ENCODE data around the gene ZNF90.
"Not testable (repeated sequence)": the region's sequence is repeated elsewhere in the genome, so short reads cannot be mapped to it uniquely, and the experiment has no call there.

The ZNF90 gene

GRCh38 chr19:20107301-20107700 is 29.5 kb downstream of the ZNF90 start:
- no peak for FAIRE-seq

- not testable (repeated sequence) for FAIRE-seq
Measured at GRCh38 chr19:20118064-20118839, 40.5 kb downstream of the ZNF90 start.

GRCh38 chr19:20124879-20125278 is 47.1 kb downstream of the ZNF90 start:
- FAIRE-seq: no peak

DNA sequence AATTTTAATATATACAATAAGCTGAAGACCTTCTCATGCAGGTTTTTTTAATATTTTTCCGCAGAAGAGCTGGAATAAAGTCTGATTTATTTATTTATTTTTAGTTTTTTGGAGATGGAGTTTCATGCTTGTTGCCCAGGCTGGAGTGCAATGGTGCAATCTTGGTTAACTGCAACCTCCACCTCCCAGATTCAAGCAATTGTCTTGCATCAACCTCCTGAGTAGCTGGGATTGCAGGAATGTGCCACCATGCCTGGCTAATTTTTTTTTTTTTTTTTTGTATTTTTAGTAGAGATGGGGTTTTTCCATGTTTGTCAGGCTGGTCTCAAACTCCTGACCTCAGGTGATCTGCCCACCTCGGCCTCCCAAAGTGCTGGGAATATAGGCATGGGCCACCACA is 55.1 kb downstream of the ZNF90 start:
- not testable (repeated sequence) for FAIRE-seq

- FAIRE-seq: not testable (repeated sequence)
Measured at GRCh38 chr19:20137714-20138113, 59.9 kb downstream of the ZNF90 start.

- no peak for FAIRE-seq
Measured at GRCh38 chr19:20151617-20152145, 73.9 kb downstream of the ZNF90 start.

- not testable (repeated sequence) for FAIRE-seq
Measured at GRCh38 chr19:20152506-20152905, 74.7 kb downstream of the ZNF90 start.

- FAIRE-seq: no peak
Measured at GRCh38 chr19:20153281-20153680, 75.5 kb downstream of the ZNF90 start.

DNA sequence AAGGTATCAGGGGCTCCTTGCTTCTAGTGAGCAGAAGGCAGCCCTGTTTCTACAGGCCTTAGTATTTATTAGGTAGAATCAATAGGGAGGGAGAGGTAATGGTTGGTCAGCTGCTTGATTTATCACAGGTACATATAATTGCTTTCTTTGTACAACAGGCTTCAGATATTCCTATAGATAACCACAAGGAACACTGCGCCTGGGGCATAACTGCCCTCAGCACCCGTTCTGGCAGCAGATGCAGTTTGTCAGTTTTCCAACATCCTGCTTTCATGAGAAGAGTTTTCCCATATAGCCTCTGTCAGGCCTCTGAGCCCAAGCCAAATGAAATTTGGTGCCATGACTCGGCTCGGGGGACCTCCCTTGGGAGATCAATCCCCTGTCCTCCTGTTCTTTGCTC is 76.8 kb downstream of the ZNF90 start:
- FAIRE-seq: no peak

DNA sequence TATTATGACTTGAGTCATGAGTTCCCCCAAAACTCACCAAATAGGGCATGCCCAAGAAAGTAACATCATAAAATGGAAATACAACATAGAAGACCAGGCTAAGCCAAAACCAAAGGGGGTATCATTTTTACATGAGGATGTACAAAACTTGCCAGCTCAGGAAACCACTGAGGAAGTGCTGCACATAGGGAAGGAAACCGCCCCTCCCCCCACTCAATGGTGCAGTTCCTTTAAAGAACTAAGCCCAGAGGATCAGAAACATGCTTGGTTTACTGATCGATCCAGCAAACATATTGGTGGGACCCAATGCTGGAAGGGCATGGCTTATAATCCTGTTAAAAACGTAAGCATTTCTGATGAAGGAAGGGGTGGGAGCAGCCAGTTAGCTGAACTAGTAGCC is 85.0 kb downstream of the ZNF90 start:
- no peak for FAIRE-seq

- FAIRE-seq: no peak
Measured at GRCh38 chr19:20164456-20164855, 86.7 kb downstream of the ZNF90 start.

- no peak for FAIRE-seq
Measured at GRCh38 chr19:20165971-20166592, 88.3 kb downstream of the ZNF90 start.

DNA sequence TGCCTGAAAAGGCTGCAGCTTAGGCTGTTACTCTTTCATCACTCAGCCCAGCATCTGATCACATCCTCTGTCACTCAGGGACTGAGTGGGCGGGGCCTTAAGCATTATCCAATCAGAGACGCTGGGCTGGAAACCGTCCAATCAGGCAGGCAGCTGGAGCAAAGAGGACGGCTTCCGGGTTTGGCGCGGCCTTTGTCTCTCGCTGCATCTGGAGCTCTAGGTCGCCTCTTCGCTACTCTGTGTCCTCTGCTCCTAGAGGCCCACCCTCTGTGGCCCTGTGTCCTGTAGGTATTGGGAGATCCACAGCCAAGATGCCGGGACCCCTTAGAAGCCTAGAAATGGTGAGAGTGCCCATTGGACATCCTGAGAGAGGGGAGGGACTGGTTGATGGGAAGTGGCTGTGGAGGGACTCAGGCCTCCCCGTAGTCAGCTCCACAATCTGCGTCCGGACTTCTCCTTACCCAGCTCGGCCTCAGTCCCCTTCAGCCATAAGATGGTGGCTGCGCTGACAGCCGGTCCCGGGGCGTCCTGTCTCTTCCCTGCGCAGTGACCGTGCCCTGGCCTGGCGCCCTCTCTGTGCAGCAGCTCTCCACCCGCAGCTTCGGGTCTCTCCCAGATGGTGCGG is 89.3 kb downstream of the ZNF90 start, which contains the start of gene ZNF486:
Gene ZNF486 (plus strand): TSS at position 195 of the 625 bp plus-strand sequence. CDS start 117 bp downstream, at position 312.
- FAIRE-seq: no peak

- FAIRE-seq: no peak
Measured at GRCh38 chr19:20167651-20168122, 89.9 kb downstream of the ZNF90 start.
